NOMO-1 treated with DMSO at 0.1 percent for 48 hours (cell line): ENCODE measurements around the gene NRG2.

Experiments
- DNase-seq: peaks from one replicate; lab custom pipeline; 2025; ENCODE audit not compliant: unreplicated experiment; lab: John Stamatoyannopoulos, UW

The NRG2 gene

DNA sequence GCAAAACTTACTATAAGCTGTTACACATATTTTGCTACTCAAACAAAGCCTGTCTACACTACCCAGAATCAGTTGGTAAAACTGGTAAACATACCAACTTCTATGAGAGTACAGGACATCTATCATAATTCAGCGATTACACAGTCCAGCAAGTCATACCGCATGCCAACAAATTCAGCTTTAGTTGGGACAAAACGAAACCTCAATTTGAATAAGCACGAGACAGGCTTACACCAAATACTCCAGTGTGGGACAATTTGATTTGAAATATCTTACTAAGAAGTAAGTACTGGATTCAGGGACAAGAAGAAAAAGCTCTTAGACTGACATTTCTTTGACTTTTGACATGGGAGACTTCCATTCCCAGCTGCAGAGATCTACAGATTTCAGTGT is 2.0 kb downstream of the NRG2 start:
- DNase-seq = no peak

DNA sequence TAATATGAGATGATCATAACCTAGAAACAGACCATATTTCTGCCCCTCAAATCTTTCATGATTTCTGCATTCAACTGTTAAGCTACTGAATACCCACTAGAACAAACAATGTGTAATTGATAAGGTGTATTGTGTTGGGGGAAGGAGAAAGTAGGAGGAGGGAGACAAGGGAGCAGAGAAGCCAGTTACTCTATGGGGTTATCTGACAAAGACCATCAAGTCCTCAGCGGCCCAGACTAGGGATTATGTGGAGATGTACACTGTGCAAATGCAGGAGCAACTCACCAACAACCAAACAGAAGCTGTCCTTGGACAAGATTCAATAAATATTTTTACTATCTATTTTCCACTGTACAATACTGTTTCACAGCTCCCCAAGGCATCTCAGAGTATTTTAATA is 2.7 kb downstream of the NRG2 start:
- DNase-seq = no peak

DNA sequence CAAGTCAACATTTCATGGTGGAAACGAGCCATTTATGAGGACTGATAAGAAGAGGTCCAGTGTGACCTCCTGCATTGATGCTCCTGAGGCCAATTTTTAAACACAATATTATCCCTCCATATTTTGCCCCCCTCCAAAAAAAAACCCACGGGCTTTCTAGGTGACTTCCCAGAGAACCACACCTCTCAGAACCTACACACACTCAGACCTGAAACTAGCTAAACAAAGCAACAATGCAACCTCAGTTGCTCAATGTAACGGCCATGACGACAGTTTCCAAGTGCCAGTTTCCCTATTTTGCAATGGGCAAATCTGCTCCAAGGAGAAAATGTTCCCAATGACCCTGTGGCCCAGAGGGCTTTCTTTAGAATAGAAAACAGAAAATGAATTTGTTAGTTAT is 3.5 kb downstream of the NRG2 start:
- no peak for DNase-seq

DNA sequence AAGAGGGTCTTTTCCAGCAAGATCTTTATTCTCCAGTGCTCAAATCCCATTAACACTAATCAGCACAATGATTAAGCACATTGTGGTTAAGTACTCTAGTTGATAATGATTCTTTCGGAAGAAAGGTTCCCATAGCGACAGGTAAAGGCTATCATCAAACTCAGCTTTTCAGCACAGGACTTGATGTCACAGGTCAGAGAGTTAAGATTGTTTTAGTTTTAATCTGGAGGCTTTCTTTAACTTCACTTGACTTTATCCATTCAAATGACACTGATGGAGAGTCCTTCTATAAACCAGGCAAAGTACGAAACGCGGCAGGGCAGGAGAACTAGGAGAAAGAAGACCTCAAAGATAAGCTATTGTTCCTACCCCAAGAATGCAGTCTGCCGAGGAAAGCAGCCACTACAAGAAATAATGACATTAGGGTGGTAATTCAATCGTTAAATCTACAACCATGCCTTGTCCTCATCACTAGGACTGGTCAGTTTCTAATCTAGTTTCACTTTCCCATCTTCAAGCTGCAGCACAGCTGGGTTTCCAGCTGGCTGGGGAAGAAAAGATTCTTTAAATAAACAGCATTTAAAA is 4.6 kb downstream of the NRG2 start:
- no peak for DNase-seq

DNA sequence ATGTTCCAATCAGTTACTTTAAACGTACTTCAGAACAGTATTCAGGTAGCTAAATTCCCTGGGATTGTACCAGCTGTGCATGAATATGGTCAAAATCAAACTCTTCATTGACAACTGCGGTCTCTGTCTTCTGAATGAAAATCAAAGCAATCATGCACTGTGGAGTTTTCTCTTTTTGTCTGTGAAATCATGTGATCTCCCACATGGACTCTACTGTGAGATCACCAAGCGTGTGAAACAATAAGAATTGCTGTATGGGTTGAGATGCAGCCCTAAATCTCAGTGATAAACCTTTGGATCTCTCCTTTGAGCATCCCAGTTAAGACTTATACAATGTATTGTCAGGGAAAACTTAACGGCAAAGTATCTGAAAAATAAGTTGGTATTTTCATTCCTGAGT is 6.1 kb downstream of the NRG2 start:
- no peak for DNase-seq

DNA sequence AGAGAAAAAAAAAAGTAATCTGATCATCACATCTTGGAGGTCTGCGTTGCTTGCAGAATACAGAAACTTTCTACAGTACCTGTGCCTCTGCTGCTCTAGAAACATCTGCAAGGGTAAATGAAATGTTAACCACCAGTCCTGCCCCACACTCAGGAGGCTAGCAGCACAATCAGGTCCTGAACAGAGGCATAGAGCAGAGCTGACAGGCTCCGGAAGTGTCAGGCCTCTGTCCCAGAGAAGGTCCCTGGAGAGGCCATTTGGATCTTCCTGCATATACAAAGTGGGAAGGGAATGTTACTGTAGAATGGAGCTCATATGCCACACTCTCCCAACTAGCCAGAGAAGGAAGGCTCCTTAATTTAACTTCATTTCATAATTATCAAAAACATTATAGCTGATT is 7.2 kb downstream of the NRG2 start:
- no peak for DNase-seq

DNA sequence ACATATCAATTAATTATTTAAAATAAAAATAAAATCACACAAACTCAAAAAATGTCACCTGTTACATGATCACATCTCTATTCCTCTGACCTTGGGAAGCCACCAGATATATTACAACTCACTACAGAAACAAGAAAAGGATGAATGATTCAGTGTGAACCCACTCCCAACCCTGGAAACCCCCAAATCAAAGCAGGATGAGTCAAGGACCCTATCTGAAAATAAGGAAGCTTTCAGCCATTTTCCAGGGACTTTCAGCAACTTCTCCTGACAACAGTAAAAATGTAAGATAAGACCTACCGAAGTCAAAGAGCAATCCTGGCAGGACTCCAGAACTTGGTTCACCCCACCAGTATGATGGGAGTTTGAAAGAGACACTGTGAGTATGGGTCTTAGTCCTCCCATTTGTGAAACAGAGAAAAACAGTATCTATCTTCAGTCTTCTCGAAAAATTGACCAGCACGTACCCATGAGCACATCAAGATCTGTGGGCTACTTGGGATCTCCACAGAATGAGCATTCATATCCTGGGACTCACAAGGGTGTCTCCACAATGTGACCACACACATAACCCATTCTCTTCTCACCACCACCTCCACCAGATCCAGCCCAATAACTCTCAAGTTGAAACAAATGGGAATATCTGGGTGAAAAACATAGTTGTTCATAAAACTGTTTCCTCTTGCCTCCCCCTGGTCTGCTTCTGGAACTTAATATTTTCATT is 9.9 kb downstream of the NRG2 start:
- no peak for DNase-seq

DNA sequence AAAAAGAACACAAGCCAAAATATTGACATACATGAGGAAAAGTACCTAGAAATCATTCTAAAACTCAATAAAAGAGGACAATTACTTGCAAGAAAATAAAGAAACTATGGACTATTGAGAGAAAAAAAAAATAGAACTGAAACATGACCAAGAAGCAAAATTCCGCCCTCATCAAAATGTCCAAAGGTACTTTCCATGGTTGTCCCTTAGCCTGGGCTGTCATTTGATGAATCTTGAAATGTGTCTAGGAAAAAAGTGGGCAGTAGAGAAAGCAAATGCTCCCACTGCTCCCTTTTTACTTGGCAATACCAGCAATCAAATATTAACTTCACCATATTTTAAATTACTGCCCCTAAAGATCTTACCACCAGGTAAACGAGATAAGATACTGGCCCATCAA is 10.8 kb downstream of the NRG2 start:
- no peak for DNase-seq

DNA sequence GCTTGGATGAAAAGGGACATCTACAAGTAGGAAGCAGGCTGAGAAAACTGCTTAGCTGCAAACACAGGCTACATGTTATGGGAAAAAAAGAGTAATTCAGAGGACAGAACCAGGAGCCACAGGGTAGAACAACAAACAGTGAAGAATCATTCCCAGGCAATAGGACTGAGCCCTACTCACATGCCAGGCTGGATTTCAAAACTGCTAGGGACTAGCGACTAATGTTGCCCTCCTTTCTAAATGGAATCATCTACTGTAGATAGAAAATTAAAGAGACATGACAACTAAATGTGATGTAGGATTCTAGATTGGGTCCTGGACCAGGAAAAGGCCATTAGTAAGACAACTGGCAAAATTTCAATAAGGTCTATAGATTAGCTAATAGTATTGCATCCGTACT is 15.3 kb downstream of the NRG2 start:
- DNase-seq = no peak

DNA sequence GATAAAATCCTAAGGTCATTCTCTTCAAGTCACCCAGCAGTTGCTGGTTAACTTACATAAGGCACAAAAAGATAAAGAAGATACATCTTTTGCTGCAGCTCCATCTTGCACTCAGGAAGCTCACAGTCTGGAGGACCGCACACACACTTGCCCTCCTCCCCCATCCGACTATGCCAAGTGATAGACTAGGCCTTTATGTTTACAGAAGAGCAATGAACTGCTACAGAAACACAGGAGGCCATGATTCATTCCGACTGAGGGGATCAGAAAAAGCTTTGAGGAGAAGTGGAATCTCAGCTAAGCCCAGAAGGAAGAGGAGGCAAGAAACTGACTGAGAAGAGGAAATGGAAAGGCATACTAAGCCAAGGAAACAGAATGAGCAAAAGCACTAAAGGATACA is 17.4 kb downstream of the NRG2 start:
- DNase-seq = no peak

DNA sequence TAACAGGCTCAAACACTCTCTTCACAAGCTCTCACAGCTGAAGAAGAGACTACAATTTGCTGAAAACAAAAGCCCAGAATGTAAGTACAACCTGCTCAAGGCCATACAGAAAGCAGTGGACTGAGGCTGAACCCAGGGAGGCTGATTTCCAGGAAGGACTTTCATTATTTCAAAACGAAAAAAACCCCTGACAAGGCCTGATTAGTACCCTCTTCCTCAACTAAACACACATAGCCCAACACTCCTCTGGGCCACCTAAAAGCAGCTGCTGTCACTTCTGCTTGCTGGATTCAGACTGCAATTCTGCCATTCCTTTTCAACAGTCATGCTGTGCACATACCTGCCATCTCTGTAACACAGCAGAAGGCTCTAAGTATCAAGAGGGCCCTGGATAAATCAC is 18.2 kb downstream of the NRG2 start:
- no peak for DNase-seq

DNA sequence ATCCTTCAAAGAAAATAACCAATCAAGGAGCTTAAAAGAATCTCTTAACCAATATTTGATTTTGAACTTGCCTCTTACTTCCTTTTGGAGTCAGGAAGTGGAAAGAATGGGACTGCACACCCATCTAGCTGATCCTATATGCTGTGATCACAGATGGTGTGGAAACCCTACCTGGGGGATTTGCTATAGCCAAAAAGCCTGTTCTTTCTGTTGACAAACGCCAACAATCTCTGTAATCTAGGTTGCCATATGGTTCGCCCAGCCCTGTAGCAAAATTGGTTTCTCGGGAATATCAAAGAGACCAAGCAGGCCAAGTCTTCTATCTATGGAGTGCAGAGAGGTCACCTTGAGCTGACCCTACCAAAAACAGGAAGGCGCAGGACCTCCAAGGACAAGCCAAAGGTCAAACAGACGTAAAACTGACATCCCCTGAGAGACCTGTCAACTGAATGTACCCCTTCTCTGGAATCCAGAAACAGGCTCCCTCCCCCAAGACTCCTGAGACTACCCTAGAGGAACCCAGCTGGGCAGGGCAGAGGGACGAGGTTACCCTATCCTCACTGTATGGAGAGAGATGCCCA is 19.4 kb downstream of the NRG2 start:
- DNase-seq = no peak

DNA sequence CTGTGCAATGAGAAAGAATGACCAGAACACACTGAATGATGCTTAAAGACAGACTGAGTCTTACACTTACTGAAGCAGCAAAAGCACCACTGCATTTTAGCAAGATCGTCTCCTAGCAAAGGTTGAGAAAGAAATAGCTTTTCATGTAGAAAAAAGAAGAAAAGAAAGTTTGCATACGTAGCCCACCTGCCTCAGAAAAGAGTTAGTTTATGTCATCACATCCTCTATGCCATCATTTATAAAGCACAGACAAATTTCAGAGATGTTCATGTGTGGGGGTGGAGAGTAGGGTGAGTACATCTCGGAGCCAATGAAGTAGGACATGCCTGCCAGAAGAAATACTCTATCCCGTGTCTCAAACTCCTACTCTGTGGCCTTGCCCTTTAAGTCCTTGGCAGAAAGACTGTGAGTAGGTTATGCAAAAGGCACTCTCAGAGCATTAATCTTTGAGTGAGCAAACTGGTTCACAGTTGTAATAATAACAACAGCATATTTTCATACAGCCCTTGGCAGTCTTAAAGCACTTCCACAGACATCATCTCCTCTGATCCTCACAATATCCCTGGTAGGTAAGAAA is 22.4 kb downstream of the NRG2 start:
- no peak for DNase-seq

DNA sequence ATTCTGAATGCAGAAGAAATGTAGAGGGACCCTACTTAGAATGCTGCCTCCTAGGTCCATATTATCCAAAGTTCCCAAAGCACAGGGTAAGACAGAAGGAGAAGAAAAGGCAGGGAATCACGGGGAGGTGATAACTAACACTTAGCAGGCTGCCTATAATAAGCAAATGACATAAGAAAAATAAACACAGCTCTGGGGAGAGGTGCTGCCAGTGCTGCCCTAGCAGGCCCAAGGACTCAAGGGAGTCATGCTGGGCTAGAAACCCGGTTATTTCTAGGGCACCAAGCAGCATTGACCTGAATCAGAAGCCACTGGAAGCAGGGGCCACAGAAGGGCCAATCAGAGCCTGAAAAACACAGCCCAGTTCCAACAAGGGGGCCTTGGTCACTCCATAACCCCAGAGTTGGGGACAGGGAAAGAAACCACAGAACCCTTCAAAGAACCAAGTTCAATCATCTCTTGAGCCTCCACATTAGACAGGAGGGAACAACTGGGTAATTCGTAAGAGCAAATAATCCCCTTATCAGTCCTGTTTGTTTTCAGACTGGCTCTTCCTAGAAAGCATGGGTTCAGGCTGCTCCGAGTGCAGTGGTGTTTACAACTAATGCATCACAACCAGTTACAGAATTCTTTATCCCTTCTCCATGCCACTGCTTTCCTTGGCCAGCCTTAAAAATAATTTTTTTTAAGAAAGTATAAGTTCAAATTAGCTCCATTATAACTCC is 24.0 kb downstream of the NRG2 start:
- DNase-seq = no peak

DNA sequence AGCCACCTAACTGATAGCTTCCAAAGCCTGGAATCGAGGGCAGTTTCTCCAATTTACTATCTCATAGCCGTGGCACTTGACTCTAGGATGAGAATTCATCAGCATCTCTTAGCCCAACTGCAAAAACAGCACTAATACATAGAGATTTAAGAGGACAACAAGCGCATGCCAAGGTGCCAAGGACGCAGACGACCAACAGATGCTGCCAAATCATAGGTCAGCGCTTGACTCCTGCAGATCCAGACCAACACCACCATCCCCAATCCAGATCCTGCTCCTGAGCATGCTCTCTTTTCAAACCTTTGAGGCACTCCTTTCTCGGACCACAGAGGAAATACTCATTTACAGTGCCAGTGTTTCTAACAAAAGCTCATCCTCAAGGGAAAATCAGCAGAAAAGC is 24.6 kb downstream of the NRG2 start:
- no peak for DNase-seq

DNA sequence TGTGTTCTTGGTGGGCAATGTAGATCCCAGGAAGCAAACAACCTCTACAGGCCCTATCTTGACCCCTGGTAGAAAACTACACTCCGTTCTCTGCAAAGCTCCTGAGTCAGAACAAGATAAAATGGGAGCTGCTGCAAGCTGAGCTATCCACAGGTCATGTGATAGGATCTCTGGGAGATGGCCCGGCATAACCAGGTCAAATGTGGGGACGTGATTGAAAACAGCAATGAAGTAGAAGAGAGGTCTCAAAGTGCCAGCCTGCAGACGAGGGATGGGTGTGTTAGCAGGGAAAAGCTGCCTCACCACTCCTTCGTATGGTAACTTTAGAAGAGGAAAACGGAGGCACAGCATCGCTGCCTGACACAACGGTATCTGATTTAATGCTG is 25.0 kb downstream of the NRG2 start:
- no peak for DNase-seq

DNA sequence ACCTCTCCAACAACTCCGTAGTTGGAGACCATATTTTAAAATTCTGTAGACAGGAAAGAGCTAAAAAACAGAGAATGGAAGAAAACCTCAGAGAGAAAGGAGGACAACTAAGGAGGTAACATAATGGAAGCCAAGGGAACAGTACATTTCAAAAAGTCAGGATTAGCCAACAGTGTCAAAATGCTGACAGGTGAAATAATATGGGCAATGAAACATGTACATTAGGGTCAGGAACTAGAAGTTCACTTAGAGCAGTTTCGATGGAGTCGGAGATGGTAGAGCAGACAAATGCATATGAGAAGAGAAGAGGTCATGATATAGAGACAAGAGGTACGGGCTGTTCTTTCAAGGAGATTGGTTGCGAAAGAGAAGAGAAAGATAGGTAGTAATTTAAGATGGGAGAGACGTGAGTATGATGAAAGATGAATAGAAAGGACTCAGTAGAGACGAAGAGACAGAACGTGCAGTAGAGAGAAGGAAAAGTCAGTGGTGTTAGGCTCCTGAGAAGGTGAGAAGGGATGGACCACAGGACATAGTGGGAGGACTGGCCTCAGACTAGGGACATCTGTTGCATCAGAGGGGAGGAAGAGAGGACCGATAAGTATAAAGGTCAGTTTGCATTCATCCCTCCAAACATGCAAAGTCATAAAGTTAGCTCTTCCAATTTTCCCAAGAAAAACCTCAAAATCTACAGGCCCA is 25.6 kb downstream of the NRG2 start:
- DNase-seq = no peak

DNA sequence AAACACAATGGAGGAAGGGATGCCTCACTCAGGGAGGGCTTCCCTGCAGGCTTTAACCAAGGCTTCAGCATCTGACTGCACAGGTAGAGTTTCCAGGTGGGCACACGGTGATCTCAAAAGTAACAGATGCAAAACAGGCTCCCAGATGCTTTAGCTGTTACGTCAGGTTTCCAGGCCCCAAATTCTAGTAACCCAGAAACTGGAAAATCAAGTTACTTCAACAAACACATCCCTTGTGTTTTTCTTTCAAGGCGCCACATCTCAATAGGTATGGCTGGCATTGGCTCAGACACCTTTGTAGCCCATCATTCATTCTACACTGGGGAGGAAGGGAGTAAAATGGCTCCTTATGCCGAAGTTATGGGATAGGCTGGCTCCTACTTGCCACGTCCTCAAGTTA is 27.4 kb downstream of the NRG2 start:
- no peak for DNase-seq

DNA sequence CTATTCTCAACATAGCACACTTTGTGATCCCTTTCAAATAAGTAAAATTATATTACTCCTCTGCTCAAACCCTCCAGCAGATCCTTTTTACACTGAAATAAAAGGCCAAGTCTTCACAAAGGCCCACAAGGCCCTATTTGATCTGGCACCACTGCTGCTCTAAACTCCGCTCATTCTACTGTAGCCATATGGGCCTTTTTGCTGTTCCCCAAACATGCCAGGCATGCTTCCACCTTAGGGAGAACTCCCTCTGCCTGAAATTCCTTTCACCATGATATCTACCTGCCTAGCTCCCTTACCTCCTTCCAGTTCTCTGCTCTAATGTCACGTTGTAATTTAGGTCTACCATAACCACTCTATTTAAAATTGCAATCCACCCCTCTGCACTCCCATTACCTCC is 28.3 kb downstream of the NRG2 start:
- no peak for DNase-seq

DNA sequence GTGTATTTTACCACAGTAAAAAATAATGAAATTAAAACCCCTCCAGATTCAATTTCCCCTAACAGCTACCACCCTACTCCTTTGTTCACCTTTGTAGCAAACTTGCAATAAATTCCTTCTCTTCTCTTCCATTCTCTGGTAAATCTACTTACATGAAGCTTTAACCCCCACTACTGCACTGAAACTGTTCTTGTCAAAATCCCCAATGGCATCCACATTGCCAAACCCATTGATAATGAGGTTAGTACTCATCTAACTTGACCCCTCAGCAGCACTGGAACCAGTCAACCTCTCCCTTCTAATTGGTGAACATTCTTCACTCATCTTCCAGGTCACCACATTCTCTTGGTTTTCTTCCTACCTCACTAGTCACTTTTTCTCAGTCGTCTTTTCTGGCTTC is 29.6 kb downstream of the NRG2 start:
- DNase-seq = no peak

DNA sequence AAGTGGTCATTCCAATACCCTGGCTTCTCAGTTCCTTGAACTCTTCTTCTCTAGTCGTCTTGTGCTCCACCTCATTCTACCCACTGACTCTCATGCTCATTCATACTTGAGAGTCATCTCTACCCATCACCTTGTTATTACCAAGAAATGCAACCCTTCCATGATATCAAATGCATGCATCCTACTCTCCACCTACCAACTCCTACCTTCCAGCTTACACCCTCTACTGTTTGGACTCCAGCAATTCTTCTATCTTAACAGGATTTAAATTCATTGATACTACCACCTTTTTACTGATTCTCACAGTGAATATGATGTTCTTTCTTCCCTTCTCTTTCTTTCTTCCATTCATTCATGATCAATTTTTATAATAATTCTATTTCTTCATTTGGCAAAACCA is 30.7 kb downstream of the NRG2 start:
- no peak for DNase-seq
